Kidney epithelial cell (primary cell): ENCODE results near the gene ALAS2. TPM values are rescaled to one million over a fixed set of nuclear protein-coding genes. Genes with fewer than 3 reads are reported as not detected.
"Not testable (repeated sequence)": the region's sequence is repeated elsewhere in the genome, so short reads cannot be mapped to it uniquely, and the experiment has no call there.

Experiments
- DNase-seq: peaks from one replicate; pipeline ENCODE4 v3.0.0-alpha.2; 2010; ENCODE audit warnings: low read depth
- H3K27me3 ChIP-seq: 2 replicates; pipeline ENCODE4 v1.6.0; 2011; ENCODE audit warnings: low read length; ENCODE audit not compliant: control insufficient read depth, insufficient read depth
- H3K36me3 ChIP-seq: 2 replicates; pipeline ENCODE4 v1.5.1; 2011; ENCODE audit warnings: low read length; ENCODE audit not compliant: control insufficient read depth, insufficient read depth
- H3K4me3 ChIP-seq: 2 replicates; pipeline ENCODE4 v1.5.1; 2011; ENCODE audit warnings: low read depth, mild to moderate bottlenecking, control low read depth, low read length
- CTCF ChIP-seq: IDR thresholded peaks from 2 replicates; pipeline ENCODE4 v1.5.1; 2011; ENCODE audit warnings: mild to moderate bottlenecking, moderate library complexity, low read length, control low read depth, inconsistent platforms; ENCODE audit not compliant: insufficient read depth, poor library complexity, severe bottlenecking
- total RNA-seq: library from RNA; depleted of rRNA; stranded (reverse); fragments of >200 nt; gene quantifications from 2 replicates; pipeline ENCODE4 v1.2.3, GENCODE V29; 2015

The ALAS2 gene
- total RNA-seq, 1 donor from 2014 or later, result not detected

DNA sequence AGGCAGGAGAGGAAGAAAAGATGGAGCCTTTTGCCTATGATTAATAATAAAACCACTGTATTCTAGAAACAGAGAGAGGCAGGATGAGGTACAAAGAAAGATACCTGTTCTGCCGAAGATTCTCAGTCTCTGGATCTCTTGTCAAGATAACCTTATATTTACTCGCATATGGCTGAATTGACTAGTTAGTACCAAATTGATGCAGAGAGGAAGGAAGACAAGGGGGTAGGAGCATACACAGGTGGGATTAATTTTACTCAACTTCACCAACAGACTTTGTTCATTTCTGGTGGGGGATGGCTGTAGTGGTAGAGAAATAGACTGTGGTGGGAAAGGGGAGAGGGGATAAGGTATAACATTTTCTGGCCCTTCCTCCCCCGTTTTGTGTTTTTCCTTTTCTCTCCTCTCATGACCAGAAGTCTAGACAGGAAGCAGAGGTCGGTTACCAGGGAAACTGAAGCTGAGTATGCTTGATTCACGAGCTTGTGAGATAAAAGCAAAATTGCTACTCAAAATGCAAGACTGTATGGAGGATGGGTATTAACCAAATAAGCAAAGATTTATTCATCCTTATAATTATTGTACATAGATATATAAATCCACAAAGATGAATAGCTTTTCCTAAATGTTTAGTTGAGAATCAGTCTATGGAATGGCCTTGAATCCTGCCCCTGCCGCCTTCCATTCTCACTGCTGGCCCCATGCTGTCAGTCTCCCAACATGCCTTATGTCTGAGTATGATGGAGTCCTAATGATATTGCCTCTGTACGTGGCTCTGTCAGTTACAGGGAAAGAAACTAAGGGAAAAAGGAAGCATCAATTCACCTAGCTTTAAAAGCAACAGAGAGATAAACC is 26.3 kb upstream of the ALAS2 start:
- TF ChIP-seq CTCF, result no peak
- no peak for DNase-seq
- no peak overlapping the region for H3K4me3 ChIP-seq

GRCh38 chrX:55050599-55050998 is 19.8 kb upstream of the ALAS2 start:
- not testable (repeated sequence) for DNase-seq, H3K36me3 ChIP-seq, H3K27me3 ChIP-seq, H3K4me3 ChIP-seq

More for the DNA sequence above, 26.3 kb upstream of the ALAS2 start:
- Histone ChIP-seq H3K36me3 (no peaks in the 10 kb centered on the region), H3K27me3 (no peaks in the 10 kb centered on the region)

DNA sequence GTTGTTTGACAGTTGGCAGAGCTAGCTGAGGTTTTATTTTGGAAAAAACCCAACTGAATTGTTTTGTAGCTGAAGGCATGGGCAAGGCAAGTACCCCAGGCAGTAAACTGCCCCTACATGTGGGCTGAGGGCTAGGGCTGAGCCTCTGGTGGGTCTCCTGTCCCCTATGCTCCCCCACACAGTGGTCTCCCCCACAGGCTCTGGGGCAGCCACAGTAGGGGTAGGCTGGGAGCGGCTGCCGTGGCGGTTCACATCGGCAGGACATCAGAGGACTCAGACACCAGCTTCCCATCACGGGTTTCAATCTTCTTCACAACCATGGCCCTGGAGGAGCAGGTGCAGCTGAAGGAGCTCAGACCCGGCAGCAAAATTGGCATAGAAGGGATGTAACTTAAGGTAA is 10.7 kb upstream of the ALAS2 start:
- no peak for DNase-seq
- no peak for TF ChIP-seq CTCF
- H3K4me3 ChIP-seq, result no peak overlapping the region
- no peaks in the 10 kb centered on the region for H3K36me3 ChIP-seq
- H3K27me3 ChIP-seq, result no peaks in the 10 kb centered on the region

DNA sequence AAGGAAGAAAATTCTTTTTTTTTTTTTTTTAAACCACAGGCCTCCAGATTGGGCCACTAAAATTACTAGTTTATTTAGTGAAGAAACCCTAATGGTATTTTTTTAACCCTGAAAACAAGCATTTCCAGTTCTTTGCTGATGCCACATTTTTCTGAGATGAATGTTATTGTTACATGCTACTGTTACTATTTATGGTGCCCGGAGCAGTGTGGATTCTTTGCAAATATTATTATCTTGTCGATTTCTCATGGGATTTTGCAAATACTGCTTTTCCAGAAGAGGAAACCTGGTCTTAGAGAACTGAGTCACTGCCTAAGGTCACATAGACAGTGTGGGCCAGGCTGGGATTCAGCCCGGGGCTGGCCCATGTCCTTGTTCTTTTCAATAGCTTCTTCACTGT is 8.7 kb upstream of the ALAS2 start:
- Histone ChIP-seq H3K27me3 (no peaks in the 10 kb centered on the region), H3K36me3 (no peaks in the 10 kb centered on the region)
- no peak for DNase-seq

GRCh38 chrX:55033429-55033828 is 2.7 kb upstream of the ALAS2 start:
- H3K27me3 ChIP-seq, result no peaks in the 10 kb centered on the region
- H3K4me3 ChIP-seq, result no peak overlapping the region
- DNase-seq, result peak; percentile 23
- no peaks in the 10 kb centered on the region for H3K36me3 ChIP-seq
- TF ChIP-seq CTCF, result no peak

More for the DNA sequence above, 8.7 kb upstream of the ALAS2 start:
- TF ChIP-seq CTCF, result no peak
- H3K4me3 ChIP-seq, result no peak overlapping the region

- Histone ChIP-seq H3K27me3 (no peaks in the 10 kb centered on the region), H3K4me3 (no peak overlapping the region), H3K36me3 (no peaks in the 10 kb centered on the region)
- no peak for DNase-seq
- TF ChIP-seq CTCF, result no peak
These were observed 1.5 kb downstream of the ALAS2 start for GRCh38 chrX:55029291-55029690.
